Stimulated activated CD8-positive, alpha-beta memory T cell treated with anti-CD3 and anti-CD28 coated beads, Interleukin-12 subunit alpha, Interleukin-12 subunit beta, amount 100 ng/mL, for 24 hours (primary cell): ENCODE results near the gene EZH1.
"Not testable (repeated sequence)": the region's sequence is repeated elsewhere in the genome, so short reads cannot be mapped to it uniquely, and the experiment has no call there.

Experiments used
- DNase-seq: peaks from one replicate; pipeline ENCODE4 v3.0.0-alpha.2; 2020; ENCODE audit errors: extremely low read depth

The EZH1 gene

DNA sequence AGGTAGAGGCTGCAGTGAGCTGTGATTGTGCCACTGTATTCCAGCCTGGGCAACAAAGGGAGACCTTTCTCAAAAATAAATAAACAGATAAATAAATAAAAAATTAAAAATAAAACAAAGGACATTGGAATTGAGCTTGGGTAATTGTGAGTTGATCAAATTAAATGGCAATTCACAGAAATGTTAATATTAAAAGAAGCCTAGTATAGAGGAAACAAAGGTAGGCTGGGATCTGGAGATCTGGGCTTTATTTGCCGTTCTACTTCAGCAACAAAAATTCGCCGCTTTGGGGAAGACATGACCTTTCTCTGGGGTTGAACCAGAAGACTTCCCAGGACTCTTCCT, 28.1 kb upstream of the EZH1 start:
- no peak for DNase-seq

DNA sequence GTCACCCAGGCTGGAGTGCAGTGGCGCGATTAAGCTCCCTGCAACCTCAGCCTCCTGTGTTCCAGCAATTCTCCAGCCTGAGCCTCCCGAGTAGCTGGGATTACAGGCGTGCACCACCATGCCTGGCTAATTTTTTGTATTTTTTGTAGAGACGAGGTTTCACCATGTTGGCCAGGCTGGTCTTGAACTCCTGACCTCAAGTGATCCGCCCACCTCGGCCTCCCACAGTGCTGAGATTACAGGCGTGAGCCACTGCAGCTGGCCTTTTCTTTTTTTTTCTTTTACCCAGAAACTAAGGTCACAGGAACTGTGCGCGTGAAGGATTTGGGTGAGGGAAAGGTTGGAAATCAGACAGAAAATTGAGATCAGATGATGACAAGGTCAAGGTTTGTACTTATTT, 25.1 kb upstream of the EZH1 start:
- DNase-seq: not testable (repeated sequence)

DNA sequence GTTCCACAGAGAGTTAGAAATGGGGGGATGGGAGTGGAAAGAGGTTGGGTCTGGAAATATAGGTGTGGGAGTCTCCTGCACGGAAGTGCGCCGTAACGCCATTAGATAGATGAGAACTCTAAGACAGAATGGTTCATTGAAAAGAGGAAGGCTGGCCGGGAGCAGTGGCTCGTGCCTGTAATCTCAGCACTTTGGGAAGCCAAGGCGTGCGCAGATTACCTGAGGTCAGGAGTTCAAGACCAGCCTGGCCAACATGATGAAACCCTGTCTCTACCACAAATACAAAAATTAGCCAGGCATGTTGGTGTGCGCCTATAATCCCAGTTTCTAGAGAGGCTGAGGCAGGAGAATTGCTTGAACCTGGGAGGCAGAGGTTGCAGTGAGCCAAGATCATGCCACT, 23.2 kb upstream of the EZH1 start:
- not testable (repeated sequence) for DNase-seq

DNA sequence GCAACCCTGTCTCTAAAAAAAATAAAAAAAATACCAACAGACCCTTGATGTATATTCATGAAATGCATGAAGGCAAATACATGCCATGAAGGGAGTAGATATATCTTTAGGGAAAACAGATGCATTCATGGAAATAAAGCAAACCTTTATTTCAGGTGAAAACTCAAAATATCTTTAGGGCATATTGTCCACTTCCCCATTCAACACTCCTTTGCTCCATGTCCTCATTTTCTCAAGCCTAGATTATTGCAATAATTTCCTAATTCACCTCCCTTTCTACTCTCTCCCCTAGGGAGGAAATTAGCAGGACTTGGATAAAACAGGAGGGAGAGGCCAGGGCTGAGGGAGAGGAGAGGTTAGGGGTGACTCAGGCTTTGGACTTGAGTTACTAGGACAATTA, 22.7 kb upstream of the EZH1 start:
- no peak for DNase-seq

DNA sequence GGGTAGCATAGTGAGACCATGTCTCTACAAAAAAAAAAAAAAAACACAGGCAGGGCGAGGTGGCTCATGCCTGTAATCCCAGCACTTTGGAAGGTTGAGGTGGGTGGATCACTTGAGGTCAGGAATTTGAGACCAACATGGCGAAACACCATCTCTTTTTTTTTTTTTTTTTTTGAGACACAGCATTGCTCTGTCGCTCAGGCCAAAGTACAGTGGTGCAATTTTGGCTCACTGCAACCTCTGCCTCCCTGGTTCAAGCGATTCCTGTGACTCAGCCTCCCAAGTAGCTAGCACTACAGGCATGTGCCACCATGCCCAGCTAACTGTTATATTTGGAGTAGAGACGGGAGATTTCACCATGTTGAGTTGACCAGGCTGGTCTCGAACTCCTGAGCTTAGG, 21.3 kb upstream of the EZH1 start:
- DNase-seq: no peak

DNA sequence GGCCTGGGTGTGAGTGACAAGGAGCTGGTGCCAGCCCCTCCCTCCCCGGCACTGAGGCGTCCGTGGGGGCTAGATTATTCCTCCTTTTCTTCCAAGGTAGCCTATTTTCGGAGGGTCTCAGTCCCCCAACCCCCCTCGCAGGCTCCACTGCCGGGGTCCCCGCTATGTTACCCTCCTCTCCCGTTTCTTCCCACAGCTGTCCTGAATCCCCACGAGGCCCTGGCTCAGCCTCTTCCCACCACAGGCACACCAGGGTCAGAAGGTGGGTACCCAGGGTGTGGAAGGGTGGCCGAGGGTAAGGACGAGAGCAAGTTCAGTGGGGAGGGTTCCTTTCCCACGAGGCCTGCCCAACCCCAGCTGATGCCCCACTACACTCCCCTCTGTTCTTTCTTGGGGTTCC, 16.8 kb upstream of the EZH1 start:
- DNase-seq: no peak

DNA sequence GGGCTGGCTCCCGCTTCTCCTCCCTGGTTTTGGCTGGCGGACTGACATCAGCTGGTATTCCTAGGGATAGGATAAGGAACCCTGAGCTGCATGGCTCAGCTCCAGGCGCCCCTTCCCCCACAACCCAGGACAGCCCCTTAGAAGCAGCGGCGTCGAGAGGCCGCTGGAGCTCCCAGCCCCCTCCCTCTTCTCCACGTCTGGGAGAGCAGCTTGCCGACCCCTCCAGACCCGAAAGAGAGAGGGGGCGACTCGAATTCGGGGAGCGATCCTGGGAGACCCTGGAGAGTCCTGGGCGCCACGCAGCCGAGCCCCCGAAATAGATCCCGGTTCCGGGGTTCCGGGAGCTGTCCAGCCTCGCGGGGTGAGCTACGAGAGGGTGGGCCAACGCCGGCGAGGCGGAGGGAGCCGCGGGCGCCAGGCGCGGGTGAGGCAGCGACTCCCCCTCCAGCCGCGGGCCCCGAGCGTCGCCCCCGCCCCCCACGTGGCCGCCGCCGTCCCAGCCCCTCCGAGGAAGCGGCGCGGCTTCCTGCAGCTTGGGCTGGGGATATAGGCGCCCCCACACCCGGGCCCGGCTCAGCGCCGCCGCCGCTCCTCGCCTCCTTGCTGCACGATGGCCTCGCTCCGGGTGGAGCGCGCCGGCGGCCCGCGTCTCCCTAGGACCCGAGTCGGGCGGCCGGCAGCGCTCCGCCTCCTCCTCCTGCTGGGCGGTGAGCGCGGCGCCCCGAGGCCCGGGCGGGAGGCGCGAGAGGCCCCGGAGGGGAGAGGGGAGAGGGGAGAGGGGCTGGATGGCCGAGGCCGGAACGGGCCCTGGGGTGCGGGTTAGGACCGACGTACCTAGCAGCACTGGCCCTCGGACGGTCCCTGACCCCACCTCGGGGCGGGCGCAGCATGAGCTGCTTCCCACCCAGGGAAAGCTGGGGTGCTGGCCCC, 16.1 kb upstream of the EZH1 start, which contains the start of gene RAMP2:
Gene RAMP2 (plus strand): TSS at position 576 of the 930 bp plus-strand sequence. CDS start 35 bp downstream, at position 611.
- no peak for DNase-seq

DNA sequence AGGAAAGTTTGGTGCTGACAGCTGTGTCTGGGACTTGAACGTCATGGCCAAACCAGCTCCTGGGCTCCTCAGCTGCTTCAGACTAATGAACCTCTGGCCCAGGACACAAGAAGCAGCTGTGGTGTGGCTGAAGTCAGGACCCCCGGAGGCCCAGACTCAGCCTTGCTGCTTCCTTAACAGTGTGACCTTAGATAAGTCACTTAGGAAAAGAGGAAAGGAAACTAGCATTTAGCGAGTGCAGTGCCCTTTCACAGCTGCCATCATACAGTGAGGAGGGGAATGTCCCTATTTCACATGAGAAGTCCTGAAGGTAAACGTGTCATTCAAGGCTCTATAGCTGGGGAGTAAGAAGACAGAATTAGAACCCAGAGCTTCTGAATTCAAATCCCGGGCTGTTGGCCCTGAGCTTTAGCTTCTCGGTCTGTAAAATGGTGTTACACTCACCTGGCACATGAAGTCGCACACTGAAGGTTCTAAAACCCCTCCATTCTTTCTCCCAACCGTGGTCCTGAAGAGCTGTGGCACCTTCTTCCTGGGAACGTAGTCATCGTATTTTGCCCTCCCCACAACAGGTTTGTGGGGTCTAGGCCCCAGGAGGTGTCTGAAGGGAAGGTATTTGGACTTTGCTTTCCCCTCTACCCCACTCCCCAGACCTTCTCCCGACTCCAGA, 15.3 kb upstream of the EZH1 start:
- DNase-seq: no peak

DNA sequence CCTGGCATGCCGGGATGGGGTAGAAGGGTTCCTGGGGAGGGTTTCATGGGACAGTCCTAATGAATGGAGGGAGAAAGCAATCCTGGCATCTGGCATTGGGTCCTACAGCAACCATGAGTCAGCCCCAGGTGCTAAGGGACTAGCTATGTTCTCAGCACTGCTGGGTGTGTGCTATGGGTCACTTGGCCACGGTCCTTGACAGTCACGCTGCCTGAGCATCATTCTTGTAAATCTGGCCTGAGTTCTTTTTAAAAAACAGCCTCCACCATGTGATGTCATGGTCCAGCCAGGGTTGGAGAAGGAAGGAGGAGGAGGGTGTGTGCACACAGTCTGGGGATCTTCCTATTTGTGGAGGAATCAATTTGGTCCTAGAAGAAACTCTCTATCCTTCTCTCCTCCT, 9.9 kb upstream of the EZH1 start:
- DNase-seq: no peak

DNA sequence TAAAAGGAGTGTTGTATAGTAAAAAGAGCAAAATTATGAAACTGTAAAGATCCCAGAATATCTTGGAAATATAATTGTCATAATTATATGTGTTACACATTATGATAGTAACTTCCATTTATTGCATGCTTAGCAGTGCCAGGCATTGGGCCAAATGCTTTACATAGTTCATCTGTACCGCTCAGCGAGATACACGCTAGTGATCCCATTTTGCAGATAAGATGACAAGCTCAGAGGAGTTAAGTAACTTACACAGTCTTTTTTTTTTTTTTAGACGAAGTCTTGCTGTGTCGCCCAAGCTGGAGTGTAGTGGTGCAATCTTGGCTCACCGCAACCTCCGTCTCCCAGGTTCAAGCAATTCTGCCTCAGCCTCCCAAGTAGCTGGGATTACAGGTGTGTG, 6.8 kb upstream of the EZH1 start:
- no peak for DNase-seq

DNA sequence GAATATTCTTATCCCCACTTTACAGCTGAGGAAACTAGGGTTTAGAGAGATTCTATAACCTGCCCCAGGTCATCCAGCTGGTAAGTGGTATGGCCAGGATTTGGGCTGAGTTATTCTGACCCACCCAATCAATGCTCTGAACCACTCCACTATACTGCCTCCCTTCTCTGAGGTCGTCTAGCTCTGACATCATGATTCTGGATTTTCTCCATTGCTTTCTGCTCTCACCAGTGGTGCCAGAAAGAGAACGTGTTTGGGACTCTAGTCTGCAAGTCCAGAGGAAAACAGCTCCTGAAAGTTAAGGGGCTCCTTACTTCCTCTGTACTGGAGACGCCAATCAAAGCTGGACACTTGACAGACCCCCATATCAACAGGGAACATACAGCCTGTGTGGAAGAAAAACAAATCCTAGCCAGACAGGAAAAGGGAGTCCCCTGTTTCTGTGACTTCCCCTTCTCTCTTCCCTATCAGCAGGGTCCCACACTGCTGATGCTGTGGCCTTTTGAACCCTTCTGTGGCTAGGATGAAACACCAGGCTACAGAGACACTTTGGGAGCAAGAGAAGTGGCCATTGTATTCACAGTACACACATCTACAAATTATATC, 6.0 kb upstream of the EZH1 start:
- DNase-seq: no peak

DNA sequence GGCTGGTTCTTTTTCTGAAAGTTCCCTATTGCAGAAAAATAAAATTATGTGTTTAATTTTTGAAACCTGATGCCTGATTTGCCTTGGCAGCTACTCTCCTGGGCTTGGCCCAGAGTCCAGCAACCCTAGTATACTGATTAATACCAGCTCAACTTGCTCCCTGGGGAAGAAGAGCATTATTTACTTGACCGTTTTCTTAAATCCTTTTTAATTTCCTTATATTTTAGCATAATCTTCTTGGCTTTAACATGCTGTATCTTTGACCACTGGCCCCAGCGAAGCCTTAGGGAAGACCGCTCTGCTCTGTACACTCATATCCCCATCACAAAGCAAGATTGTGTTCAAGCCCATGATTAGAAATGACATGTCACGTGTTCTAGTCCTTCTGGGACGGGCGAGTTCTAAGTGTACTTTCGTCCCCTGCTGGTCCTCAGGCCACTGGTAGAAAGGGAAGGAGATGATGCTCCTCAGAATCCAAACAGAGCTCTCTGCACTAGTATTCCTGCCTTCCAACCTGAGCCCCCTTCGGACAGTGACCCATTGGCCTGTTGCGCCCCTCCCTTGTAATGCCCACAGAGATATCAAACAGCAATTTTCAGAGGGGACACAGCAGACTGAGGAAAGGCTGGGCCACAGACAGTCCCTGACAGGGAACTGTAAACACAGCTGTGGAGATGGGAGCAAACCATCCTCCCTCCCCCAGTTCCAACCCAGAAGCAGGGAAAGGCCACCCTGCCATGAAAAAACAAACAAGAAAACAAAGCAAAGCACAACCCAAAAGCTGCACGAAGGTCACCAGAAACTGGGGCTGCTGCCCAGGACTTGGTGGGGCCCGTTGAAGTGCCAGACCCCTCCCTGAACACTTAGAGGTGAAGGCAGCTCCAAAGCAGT, 4.3 kb upstream of the EZH1 start:
- no peak for DNase-seq

DNA sequence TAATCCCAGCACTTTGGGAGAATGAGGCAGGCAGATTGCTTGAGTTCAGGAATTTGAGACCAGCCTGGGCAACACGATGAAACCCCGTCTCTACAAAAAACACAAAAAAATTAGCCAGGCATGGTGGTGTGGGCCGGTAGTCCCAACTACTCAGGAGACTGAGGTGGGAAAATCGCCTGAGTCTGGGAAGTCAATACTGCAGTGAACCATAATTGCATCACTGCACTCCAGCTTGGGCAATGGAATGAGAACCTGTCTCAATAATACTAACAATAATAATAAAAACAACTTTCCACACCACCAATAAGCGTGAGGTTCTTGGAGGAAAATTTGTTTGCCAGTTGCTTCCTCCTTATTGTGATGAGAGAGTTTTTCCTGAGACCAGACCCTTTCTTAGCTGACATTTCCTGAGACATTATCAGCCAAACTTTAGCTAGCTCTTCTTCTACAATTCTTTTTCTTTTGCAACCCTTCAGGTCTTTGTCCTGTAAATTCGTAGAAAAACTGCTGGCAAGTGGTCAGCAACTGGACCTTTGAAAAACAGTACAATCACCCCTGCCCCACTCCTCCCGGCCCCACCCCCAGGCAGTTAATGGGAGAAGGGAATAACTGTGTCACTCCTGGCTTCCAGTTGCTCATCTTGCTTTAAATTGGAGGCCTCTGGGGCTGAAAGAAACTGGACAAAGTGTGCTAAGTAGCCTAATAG, 3.5 kb upstream of the EZH1 start:
- no peak for DNase-seq

DNA sequence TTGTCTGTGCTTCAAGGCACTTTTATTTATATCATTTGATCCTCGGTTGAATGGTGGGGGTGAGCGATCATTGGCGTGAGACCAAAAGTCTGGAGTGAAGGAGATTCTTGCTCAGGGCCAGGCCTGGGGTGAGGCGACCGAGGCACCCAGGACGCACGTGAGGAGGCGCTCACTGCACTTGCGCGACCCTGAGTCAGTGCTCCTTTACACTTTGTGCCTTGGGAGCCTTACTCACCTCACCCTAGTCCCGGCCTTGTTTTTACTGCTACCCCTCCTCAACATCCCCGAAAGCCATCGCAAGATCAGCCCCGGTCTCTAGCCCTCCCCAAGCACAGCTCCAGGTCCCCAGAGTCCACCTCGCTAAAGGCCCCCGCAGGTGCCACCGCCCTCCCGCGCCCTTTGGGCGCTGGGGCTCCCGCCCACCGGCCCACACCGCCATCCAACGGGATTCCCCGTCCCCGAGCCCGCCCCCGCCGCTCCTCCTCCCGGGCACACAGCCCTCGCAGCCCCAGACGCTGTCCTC, 496 bp downstream of the EZH1 start:
- peak; percentile 44 for DNase-seq

DNA sequence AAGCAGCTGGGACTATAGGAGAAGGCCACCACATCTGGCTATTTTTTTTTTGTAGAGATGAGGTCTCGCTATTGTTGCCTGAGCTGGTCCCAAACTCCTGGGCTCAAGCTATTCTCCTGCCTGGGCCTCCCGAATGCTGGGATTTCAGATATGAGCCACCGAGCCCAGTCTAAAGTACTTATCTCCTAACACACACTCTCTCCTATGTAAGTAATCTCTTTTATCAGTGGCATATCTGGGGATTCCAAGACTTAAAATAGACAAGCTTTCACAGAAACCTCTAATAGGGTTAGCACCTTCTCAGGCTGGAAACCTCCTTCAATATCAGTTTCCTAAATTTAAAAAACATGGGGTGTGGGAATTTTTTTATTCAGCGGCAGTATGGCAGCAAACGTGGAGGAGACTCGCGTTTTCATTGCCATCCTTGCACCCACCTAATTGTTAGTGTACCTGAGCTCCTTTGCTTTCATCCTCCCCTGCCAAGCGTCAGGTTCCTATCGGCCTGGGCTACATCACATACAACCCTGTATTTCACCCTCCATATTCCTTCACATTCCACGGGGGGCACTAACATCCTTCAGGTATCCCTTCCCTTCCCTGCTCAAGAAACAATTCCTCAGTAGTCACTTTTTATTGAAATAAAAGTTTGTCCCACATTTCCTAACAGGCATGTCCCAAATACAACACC, 1.1 kb downstream of the EZH1 start:
- no peak for DNase-seq

DNA sequence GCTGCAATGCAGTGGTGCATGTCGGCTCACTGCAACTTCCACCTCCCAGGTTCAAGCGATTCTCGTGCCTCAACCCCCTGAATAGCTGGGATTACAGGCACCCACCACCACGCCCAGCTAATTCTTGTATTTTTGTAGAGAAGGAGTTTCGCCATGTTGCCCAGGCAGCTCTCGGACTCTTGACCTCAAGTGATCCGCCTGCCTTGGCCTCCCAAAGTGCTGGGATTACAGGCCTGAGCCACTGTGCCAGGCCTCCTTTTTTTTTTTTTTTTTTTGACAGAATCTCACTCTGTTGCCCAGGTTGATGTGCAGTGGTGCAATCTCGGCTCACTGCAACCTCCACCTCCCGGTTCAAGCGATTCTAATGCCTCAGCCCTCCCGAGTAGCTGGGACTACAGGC, 1.9 kb downstream of the EZH1 start:
- not testable (repeated sequence) for DNase-seq

DNA sequence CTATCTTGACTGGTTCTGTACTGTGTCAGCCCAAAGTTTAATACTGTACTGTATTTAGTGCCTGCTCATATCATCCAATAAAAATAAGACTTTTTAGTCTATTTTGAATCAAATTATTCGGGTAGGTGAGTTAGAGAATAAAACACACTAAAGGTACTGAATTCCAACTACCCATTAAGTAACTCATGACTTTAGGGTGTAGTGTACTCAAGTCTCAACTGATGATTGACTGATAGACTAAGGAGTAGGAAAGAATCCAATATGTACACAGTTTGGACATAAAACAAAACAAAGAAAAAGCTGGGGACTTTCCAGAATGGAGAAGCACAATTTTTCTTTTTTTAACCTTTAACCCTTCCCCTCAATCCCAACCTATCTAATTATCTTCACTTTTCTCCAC, 4.1 kb downstream of the EZH1 start:
- no peak for DNase-seq

DNA sequence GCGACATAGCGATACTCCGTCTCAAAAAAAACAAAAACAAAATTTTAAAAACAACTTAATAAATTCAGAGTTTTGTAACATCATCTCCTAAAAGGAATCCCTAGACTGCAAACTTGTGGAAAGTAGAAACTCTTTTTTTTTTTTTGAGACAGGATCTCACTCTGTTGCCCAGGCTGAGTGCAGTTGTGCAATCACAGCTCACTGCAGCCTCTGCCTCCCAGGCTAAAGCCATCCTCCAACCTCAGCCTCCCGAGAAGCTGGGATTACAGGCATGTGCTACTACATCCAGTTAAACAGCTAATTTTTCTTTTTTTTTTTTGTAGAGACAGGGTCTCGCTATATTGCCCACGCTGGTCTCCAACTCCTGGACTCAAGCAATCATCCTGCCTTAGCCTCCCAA, 19.7 kb downstream of the EZH1 start:
- no peak for DNase-seq

DNA sequence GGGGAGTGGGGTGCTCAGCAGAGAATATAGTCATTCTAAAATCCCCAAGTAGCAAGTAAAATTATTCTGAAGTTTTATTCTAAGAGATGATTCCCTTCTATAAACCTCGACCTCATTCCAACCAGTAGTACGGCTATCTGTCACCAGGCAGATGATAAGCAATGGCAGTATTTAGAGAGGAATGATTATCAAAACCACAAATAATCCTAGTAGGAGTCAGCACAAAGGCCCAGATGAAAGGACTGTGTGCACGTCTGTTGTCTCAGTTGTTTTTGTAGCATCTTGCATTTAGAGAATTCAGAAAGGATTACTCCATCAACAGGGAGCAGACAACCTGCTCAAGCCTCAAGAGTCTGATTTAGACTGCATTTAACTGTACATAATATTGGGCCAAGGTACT, 21.2 kb downstream of the EZH1 start:
- DNase-seq: no peak

DNA sequence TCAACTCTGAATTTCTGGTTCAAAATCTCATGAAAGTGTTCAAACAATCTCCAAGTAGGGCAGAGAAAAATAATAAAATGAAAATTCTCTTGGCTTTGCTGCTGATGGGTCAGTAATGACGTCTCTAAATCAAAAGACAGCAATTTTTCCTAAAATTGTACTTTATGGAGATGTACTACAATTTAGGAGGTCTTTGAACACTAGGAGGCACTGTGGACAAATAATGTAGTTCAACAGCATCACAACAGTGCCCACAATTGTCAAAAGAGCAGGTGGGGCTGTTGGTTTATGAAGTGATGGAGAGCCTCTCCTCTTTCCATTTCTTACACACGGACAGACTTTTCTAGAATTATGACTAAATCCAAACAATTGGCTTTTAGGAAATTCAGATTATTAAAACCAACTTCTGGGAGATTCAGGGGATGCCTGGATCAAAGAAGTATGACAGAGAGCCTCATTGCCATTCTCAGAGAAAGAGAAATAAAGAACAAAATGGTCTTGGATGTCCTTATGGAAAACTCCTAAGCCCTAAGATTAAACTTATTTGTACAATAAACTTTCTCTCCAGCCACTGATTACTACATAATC, 23.8 kb downstream of the EZH1 start:
- no peak for DNase-seq
